CD4-positive, alpha-beta T cell treated with Interleukin-17A for 4 hours (primary cell): ENCODE data around the gene TNFRSF12A.
A peak's percentile ranks its signal among the peaks of the same experiment; 100 is the strongest.

Experiments
- DNase-seq: peaks from one replicate; pipeline ENCODE4 v3.0.0-alpha.2; 2020; ENCODE audit warnings: mixed read lengths

TNFRSF12A gene

DNA sequence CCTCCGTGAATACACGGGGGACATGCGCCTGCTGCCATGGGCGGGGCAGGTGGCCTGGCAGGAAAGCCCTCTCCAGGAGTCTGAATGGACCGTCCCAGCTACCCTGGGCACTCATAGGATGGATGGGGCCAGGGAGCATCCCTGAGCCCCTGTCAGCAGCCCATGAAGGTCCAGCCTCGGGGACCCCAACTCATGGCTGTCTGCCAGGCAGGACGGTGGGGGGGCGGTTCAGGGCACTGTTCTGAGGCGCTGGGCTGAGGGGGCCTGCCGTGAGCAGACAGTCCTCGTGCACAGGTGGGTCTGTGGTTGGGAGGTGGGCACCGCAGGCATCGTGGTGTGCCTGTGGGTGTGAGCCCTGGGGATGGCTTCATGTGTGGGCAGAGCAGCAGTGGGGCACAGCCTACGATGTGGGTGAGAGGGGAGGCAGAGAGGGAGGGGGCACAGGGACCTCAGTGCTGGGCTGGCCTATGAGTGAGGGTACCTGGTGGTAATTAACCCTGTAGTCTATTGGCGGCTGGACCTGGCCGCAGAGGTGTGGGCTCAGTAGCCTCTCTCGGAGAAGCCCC lies 33.5 kb upstream of the TNFRSF12A start:
- DNase-seq, result no peak

DNA sequence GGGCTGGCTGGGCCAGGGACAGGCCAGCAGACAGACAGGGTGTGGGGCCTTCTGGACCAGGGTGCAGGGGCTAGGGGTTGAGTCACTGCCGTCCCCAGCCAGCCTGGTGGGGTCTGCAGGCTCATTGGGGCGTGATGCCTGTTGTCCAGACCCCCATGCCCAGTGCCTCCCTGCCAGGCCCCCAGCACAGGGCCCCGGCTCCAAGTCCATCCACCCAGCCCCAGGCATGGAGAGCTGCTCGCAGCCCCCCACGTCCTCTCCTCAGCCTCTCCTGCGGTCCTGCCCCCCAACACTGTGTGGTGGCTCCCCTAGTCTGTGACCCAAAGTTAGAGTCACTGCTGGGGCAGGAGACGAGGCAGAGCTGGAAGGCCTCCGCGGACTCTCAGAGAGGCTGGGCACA lies 32.9 kb upstream of the TNFRSF12A start:
- no peak for DNase-seq

DNA sequence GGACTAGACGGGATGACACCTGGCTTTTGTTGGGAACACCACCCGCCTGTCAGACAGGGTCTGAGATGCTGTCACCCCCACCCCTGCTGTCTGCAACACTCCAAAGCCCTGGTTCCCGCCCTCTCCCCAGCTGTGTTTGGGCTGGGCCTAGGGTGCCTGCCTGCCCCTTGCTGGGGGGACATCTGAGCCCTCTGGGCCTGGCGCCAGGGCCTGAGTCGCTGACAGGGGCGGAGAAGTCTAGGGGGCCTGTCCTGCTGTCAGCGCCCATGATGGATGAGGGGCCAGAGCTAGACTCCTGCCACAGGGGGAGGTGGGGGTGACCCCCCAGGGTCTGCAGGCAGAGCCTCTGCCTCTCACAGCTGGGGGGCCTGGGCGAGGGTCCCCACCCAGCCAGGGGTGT lies 32.3 kb upstream of the TNFRSF12A start:
- no peak for DNase-seq

DNA sequence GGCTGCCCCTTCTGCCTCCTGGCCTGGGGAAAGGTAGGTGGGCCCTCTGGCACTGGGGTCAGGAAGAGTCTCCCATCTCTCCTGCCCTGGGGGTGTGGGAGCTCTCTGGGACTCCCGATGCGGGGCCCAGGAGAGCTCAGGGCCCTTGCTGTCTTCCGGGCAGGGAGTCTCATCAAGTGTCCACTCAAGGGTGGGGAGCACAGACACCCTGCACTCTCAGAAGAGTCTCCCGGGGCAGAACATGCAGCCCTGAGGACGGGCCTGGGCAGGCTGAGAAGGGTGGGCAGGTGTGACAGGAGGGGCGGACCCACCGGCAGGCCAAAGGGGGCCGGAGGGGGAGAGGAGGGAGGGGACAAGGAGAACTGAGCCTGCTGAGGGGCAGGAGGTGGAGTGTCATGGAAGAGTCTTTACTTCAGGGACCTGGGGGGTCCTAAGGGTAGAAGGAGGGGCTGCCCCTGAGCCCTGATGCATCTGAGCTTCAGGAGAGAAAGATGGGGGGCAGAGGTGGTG lies 31.5 kb upstream of the TNFRSF12A start:
- DNase-seq, result no peak

DNA sequence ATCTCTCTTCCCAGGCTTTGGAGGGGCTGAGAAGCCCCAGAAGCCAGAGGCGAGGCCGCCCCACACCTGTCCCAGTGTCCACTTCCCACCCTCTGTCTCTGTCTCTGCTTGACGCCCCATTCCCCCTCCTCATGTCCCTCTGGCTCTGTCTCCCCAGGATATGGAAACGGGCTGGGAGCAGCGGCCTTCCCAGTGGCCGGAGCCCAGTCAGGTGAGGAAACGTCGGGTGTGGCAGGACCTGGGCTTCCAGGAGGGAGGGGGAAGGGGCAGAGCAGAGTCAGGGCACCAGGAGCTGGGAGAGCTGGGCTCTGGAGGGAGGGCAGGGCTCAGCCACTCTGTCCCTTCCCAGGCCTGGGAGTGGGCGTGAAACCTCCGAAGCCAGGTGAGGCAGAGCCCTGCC lies 29.3 kb upstream of the TNFRSF12A start:
- no peak for DNase-seq

DNA sequence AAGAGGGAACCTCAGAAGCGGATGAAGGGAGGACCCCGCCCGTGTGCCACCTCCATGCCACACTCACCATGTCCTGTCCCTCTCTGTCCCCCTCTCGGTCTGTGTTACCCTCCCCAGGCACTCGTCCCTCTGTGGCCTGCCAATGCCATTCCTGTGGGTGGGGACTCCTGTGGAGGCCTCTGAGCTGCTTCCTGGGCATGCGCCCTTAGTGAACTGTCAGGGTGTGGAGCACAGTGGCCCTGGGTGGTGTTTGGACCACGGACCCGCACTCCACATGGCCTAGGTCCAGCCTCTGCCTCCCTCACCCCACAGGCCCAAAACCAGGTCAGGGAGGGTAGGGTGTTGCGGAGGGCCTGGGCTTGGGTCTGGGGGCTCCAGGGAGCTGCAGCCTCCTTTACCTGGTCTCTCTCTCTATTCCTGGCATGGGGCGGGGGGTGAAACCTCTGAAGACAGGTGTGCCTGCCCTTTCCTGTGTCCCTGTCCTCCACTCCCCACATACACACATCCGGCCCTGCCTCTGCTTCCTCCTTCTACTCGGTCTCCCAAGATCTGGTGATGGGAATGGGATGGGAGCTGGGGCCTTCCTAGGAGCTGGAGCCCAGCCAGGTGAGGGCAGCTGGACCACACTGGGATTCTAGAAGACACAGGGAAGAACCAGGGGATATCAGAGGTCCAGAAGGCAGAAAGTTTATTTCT lies 28.5 kb upstream of the TNFRSF12A start:
- no peak for DNase-seq

DNA sequence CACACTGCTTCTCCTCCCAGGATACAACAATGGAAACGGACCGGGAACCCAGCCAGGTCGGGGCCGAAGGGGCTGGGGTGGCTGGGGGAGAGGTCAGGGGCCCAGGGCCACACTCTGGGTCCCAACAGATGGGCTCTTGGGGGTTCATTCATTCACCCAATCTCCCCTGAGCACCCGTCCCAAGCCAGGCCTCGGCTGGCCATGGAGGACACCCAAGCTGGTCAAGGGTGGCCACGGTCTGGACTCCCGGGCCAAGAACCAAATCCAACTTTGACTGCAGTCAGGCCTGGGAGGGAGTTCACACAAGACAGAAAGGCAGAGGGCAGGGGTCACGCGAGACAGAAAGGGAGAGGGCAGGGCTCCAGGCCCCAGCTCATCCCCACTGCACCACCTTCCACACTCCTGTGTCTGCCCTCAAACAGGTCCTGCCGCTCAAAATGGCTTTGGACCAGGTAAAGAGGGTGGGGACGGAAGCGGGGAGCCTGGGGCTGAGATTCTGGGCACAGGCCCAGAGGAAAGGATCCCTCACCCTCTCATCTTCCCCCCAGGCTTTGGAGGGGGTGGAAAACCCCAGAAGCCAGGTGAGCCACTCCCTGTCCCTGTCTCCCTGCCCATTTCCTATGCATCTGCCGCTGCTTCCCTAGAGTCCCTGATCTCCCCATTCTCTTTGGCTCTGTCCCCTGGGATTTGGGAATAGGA lies 27.6 kb upstream of the TNFRSF12A start:
- DNase-seq, result no peak

DNA sequence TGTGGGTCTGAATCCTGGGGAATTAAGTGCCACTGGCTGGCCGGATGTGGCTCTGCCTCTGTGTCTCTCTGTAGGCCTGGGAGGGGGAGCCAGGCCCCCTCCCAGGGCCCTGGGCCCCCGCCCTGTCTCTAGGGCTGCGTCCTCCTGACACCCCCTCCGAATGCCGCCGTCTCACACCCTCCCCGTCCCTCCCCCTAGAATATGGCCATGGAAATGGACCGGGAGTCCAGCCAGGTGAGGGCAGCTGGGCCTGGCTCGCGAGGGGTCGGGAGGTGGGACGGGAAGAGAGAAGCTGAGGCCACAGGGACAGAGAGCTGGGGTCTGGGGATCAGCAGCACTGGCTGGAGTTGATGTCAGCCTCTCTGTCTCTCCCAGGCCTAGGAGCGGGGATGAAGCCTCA lies 23.9 kb upstream of the TNFRSF12A start:
- DNase-seq, result no peak

DNA sequence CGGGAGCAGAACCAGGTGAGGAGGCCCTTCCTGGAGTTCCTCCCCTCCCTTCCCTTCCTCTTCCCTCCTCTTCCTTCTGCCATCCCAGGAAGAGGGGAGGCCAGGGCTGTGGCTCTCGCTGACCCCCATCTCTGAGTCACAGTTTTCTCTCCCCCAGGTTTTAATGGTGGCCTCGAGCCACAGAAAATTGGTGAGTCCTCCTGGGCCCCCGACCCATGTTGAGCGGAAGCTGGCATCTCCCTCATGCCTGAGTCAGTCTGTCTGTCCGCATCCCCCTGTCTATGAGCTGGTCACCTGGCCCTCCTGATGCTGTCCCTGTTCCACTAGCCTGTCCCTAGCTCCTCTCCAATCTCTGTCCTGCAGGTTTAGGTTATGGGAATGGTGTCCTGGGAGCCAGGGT lies 20.2 kb upstream of the TNFRSF12A start:
- DNase-seq, result no peak

DNA sequence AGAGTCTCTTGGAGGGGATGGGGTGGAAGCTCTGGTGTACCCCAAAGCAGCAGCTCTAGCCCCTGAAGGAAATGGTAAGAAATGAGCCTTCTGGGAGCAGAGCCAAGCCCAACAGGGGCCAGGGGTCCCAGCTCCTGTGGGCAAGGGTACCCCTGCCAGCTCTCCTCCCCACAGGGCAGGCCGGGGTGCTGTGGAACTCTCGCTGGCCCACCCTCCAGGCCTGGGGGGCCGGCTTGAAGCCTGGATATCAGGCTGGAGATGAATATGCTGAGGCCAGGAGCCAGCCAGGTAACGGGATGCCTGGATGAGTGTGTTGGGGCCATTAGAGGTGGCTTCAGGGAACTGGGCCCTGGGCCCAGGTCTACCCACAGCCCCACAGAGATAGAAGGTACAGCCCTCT lies 19.6 kb upstream of the TNFRSF12A start:
- DNase-seq, result no peak

DNA sequence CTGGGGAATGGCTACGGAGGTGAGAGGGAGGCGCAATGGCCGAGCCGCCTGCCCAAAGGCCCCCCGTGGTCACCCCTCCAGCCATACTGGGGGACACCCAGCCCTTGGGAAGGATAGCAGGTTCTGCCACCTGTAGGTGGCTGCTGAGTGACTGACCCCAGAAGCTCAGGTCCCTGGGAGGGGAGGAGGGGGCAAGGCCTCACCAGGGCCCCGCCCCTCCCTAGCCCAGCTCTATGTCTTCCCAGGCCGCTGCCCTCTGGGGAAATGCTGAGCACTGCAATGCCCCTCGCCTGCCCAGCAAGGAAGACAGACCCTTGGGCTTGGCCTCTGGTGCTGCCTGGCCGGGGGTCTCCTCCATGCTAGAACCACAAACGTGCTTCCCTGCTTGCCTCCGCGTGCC lies 18.9 kb upstream of the TNFRSF12A start:
- no peak for DNase-seq

DNA sequence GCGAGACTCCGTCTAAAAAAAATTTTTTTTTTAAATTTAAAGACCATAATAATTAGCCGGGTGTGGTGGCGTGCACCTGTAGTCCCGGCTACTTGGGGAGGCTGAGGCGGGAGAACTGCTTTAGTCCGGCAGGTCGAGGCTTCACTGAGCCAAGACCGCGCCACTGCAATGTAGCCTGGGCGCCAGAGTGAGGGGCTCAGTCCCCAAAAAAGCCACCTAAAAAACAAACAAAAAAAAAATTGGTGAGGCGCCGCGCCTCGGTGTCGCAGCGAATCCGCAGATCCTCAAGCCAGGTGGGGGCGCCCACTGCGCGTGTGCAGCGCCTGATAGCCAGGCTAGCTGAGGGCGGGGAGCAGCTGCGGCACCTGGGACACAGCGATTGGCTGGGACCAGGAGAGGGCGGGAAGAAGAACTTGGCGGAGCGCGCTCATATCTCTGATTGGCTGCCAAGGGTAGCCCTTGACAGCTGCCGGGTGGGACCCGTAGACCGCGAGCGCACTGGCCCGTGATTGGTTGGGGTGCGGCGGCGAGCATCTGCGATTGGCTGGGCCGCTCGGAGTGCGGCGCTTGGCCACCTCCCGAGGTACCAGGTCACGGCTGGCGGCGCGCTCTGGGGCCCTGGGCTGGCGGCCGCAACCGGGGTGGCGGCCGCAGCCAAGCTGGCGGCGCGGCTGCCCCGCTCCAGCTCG lies 16.4 kb upstream of the TNFRSF12A start:
- peak; percentile 96 for DNase-seq

DNA sequence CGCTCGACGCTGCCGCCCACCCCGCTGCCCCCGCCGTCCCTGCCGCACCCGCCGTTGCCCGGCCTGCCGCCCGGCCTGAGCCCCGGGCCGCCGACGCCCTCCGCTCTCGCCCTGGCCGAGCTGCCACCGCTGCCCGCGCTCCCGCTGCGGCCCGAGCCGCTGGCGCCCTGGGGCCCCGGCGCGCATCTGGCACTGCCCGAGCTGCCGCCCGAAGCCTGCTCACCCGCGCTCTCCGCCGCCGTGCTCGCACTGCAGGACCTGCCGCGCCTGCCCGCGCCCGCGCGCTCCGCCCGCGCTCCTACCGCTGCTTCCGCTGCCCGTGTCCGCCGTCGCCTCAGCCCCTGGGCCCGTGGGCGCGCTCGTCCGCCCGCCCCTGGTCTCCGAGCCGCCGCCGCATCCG lies 15.8 kb upstream of the TNFRSF12A start:
- no peak for DNase-seq

DNA sequence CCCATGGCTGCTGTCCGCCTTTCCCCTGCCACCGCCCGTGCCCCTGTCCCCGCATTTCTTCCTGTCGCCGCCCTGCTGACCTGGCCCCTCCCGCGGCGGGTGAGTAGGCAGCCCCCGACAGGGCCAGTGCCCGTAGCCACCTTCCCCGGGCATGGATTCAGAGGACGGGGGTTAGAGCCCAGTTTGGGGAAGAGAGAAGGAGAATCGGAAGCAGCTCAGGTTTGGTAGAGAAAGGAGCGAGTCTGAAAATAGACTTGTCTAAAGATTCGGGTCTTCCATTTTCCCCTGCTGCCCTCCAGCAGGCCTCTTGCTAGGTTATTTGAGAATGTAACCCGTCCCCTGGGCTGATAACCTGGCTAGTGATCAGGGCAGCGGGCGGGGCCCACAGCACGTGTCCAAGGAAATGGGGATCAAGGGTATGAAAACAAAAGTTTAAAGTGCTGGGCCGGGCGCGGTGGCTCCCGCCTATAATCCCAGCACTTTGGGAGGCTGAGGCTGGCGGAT lies 15.3 kb upstream of the TNFRSF12A start:
- no peak for DNase-seq

DNA sequence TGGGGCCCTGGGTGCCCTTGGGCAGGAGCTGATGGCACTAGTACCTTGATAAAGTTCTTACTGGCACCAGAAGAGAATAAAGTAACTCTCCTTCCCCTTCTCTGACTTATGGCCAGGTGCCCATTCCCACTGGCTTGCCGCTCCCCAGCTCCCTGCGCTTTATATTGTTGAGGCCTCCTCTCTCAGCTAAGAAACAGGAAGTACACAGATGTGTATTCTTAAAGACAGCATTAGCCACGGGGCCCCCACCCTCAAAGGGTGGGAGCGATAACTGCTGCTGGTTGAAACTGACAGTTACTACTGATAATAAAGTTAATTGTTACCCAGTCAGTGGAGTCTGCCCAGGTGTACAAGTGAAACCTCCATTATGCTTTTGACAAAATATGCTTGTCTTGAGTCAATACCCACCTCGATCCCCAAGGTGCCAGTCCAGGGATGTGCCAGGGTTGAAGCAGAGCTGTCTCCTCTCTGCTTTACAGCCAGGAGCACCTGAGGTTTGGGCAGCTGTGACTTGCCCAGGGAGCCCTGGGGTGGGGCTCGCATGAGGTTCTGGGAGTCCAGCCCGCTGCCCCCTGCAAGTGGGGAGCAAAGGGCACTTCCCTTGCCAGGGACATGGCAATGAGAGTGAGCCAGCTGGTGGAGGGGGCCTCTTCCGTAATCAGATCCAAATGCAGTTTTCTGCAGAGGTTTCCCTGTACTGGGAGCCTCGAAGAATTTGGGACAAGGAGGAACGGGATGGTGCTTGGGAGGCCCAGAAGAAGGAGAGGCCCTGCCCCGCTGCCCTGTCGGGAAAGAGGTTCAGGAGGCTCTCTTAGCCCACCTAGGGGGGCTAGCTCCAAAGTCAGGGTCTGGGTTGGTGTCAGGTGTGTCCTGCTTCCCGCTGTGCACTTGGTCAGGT lies 12.9 kb upstream of the TNFRSF12A start:
- no peak for DNase-seq

DNA sequence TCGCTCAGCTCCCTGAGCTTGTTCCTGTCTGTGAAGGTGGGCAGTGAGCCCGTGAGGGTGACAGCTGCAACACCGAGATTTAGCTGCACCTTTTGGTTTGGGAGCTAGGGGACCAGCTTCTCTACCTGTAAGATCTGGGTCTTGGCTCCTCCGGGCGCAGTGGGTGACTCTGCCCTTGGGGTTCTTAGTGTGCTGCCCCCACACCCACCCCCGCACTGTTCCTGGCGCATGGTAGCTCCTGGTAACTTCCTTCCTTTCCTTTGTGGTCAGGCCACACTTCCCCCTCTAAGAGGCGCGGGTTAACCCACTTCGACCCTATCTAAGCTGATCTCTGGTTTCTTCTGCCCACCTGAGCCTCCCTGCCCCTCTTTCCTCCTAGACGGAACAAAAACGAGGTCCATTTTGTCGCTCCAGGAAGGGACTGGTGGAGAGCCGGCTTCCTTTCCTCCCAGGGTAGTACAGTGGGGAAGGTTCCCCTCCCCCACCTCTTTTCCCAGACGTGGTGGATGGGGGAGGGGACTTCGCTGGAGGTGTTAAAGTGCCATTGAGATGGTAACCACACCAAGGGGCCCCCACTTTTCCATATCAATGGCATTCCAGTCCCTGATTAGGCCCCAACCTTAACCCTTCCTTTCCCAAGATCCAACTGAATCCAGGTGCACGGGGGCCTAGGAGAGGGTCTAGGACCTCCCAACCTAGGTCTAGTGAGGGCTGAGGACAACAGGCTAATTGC lies 12.0 kb upstream of the TNFRSF12A start:
- DNase-seq, result peak; percentile 52

DNA sequence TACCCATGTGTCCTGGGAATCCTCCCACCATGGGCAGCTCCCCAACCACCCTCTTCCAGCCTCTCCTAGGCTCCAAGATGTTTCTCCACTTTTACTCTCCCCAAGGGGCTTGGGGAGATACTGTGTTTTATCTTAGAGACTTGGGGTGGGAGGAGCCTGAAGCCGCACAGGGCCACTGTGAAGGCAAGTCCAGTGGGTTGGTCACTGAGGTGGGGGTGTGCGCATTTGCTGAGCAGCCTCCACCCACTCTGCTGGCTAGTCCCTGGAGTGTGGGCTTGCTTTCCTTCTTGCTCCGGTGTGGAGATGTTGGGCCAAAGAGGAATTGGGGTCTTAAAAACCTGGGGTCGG lies 11.5 kb upstream of the TNFRSF12A start:
- DNase-seq, result no peak

DNA sequence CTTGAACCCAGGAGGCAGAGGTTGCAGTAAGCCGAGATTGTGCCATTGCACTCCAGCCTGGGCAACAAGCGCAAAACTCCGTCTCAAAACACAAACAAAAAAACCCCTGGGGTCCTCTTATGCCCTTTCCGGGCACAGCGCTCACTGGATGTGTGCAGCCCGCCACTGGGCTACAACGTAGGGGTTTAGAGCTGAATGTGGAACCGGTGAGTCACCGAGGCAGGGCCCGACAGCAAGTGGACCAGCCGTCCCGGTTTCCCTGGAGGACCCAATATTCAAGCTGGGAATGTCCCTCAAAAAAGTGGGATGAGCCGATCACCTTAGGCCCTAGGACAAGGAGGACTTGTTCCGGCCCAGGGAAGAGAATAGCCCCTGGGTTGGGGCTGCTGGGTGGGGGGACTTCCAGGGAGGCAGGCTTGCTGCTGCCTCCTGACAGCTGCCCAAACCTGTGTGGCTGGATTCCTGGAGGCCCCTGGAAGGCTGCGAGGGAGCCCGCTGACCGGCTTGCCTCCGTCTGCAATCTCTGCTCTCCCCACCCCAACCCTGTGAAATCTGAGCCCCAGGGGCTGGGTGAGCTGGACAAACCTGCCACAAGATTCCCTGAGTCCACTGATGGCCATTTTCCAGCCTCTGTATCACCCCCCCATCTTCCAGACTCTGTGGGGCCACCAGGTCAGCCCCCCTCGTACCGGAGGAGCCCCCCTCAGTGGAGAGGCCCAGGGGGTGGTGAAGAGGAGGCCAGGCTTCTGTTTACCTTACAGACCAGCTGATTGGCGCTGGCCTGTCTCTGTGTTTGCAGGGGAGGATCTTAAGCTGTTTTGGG lies 10.4 kb upstream of the TNFRSF12A start:
- DNase-seq, result no peak

DNA sequence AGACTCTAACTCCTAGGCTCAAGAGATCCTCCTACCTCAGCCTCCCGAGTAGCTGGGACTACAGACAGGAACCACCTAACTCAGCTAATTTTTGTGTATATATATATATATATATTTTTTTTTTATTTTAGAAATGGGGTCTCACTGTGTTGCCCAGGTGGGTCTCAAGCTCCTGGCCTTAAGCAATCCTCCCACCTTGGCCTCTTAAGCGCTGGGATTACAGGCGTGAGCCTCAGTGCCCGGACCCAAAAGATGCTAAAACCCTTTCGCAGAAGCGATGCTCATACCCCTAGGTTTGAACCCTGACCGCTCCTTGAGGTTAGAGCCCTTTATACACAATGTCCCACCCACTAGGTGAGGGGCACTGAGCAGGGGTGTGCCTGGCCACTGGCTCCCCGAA lies 9.7 kb upstream of the TNFRSF12A start:
- no peak for DNase-seq

DNA sequence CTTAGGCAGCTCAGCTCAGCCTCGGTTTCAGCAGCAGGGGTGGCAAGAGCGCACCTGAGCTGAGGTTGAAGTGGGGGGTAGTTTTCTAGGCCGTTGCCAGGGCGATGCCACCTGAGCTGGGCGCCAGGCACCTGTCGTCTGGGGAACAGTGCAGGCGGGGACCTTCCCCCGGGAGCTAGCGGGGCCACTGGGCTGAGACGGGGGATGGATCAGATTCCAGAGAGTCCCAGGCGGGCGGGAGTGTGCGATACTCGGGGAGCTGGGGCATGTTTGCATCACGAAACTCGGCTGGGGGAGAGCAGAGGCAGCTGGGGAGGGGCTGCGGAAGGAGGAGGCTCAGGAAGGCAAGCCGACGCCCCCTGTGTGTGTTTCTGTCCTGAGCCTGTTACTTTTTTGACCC lies 7.9 kb upstream of the TNFRSF12A start:
- no peak for DNase-seq
